HAP-1 (cell line): Measurements from ENCODE around the gene HSD17B2.
"Not testable (repeated sequence)": the region's sequence is repeated elsewhere in the genome, so short reads cannot be mapped to it uniquely, and the experiment has no call there.

Source experiments
- DNase-seq, 2 experiments: peaks; one replicate each; pipeline ENCODE4 v3.0.0-alpha.2; 2016 to 2020; ENCODE audit warnings: low spot score in 2 of 2
- H3K27me3 ChIP-seq: fragments of 250-450 bp; sonication (Bioruptor Pico); 2 replicates; pipeline ENCODE4 v1.5.1; 2020; ENCODE audit warnings: low read depth, mild to moderate bottlenecking, moderate library complexity
- H3K36me3 ChIP-seq: fragments of 250-450 bp; sonication (Bioruptor Pico); replicated peaks from 2 replicates; pipeline ENCODE4 v1.5.1; 2020; ENCODE audit warnings: mild to moderate bottlenecking
- H3K4me1 ChIP-seq: fragments of 250-450 bp; sonication (Bioruptor Pico); 2 replicates; pipeline ENCODE4 v1.5.1; 2020; ENCODE audit warnings: mild to moderate bottlenecking
- H3K4me3 ChIP-seq: fragments of 250-450 bp; sonication (Bioruptor Pico); 2 replicates; pipeline ENCODE4 v1.5.1; 2020; ENCODE audit warnings: mild to moderate bottlenecking, moderate library complexity
- H3K9me3 ChIP-seq: fragments of 250-450 bp; sonication (Bioruptor Pico); 2 replicates; pipeline ENCODE4 v1.5.1; 2020; ENCODE audit warnings: mild to moderate bottlenecking, moderate library complexity
- in situ Hi-C: fragments of 300-500 bp; cut with MboI; formaldehyde crosslinking; loops from 3 replicates; pipeline ENCODE4 v1.14.3; 2020; ENCODE audit warnings: low sequenced_read_pairs, inconsistent platforms, mixed read lengths

Gene HSD17B2

DNA sequence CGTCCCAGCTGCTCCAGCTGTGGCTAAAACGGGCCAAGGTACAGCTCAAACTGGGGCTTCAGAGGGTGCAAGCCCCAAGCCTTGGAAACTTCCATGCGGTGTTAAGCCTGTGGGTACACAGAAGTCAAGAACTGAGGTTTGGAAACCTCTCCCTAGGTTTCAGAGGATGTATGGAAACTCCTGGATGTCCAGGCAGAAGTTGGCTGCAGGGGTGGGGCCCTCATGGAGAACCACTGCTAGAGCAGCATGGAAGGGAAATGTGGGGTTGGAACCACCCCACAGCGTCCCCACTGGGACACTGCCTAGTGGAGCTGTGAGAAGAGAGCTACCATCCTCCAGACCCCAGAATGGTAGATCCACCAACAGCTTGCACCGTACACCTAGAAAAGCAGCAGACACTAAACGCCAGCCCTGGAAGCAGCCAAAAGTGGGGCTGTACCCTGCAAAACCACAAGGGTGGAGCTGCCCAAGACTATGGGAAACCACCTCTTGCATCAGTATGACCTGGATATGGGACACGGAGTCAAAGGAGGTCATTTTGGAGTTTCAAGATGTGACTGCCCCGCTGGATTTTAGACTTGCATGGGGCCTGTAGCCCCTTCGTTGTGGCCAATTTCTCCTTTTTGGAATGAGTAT, 26.0 kb upstream of the HSD17B2 start:
- Histone ChIP-seq H3K27me3 (peaks cover 5% of the 10 kb centered on the region; the same call in 1 of the 2 replicates), H3K9me3 (peaks cover 6% of the 10 kb centered on the region), H3K4me3 (no peak overlapping the region), H3K4me1 (no peaks in the 10 kb centered on the region), H3K36me3 (no peaks in the 10 kb centered on the region)
- in situ Hi-C loops: no loop called here
- DNase-seq: no peak

DNA sequence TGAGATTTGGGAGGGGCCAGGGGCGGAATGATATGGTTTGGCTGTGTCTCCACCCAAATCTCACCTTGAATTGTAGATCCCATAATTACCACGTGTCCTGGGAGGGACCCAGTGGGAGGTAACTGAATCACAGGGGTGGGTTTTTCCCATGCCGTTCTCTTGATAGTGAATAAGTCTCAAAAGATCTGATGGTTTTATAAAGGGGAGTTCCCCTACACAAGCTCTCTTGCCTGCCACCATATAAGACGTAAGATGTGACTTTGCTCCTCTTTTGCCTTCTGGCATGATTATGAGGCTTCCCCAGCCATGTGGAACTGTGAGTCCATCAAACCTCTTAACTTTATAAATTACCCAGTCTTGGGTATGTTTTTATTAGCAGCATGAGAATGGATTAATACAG, 25.3 kb upstream of the HSD17B2 start:
- H3K36me3 ChIP-seq, H3K4me3 ChIP-seq, H3K9me3 ChIP-seq, H3K27me3 ChIP-seq, in situ Hi-C loops, DNase-seq, H3K4me1 ChIP-seq: not testable (repeated sequence)

DNA sequence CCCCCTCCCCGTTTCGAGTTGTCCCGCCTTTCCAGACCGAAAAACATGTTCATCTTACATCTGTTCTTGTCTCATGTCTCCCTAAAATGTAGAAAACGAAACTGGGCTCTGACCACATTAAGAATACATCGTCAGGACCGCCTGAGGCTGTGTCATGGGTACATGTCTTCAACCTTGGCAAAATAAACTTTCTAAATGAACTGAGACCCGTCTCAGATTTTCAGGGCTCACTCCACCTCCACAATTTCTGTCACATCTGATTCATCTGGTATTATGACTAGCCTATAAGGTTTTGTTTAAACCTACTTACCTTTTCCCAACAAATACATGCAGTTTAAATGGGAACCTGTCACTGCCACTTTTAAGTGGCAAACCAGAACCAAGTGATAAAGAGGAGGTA, 24.4 kb upstream of the HSD17B2 start:
- in situ Hi-C loops: no loop called here
- peaks cover 5% of the 10 kb centered on the region; the same call in 1 of the 2 replicates for H3K27me3 ChIP-seq
- no peak for DNase-seq
- H3K4me3 ChIP-seq: no peak overlapping the region
- no peaks in the 10 kb centered on the region for H3K36me3 ChIP-seq
- peaks cover 6% of the 10 kb centered on the region for H3K9me3 ChIP-seq
- no peaks in the 10 kb centered on the region for H3K4me1 ChIP-seq

DNA sequence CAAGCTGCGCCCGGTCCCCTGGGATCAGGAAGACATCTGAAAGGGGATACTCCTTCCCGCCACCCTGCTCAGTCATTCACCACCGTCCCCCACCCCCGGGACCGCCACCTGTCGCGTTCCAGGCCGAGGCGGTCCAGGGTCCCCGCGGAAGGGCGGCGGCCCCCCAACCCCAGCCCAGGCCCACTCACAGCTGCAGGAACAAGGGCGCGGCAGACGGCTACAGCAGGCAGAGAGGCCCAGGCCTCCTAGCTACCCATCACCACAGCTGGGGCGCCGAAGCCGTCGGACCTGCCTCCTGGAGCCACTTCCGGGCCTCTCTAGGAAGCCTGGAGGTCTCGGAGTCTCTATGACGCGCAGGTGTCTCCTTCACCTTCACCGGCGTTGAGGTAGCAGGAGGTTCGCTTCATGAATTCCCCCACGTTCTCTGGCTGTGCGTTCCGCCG, 23.8 kb upstream of the HSD17B2 start, which contains the start of gene SDR42E1:
Gene SDR42E1 (minus strand): TSS at position 272 of the 443 bp plus-strand sequence. CDS start 10,612 bp downstream, outside the sequence.
- no peaks in the 10 kb centered on the region for H3K36me3 ChIP-seq
- in situ Hi-C loops: no loop called here
- peaks cover 6% of the 10 kb centered on the region for H3K9me3 ChIP-seq
- no peaks in the 10 kb centered on the region for H3K4me1 ChIP-seq
- H3K4me3 ChIP-seq: no peak within 1 kb of the TSS
- DNase-seq: no peak
- peaks cover 5% of the 10 kb centered on the region; the same call in 1 of the 2 replicates for H3K27me3 ChIP-seq

DNA sequence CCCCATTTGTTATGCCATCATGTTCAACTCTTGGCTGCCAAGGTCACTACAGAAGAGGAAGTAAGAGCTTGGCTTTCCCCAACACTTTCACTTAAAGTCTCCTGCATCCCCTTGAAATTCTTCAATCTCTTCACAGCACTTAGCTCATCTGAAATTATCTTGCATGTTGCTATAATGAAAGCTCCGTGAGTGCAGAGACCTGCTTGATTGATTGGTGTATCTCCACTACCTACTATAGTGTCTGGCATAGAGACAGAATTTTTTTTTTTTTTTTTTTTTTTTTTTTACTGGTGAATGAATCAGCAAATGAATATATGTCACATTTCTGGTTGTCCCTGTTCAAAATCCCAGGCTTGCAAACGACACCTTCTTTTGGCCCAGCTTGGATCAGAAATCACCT, 21.9 kb upstream of the HSD17B2 start:
- Histone ChIP-seq H3K27me3 (peaks cover 8% of the 10 kb centered on the region), H3K4me1 (no peaks in the 10 kb centered on the region), H3K36me3 (no peaks in the 10 kb centered on the region), H3K9me3 (peaks cover 6% of the 10 kb centered on the region), H3K4me3 (no peak overlapping the region)
- in situ Hi-C loops: no loop called here
- no peak for DNase-seq

DNA sequence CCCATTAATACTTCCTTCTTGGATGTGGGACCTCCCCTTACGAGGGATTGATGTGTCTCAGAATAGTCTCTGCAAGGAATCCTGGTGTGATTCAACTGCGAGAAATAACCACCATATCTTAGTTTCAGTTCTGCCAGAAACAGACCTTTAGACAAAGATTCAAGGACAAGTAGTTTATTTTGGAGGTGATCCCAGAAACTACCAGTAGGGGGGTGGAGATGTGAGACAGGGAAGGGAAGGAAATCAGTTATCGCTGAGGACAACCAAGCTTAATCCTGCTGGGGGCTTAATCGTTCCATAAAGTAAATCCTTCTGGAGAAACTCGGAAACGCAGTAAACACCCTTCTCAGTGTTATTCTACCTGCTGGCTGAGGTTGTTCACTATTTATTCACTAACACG, 18.8 kb upstream of the HSD17B2 start:
- H3K4me3 ChIP-seq: no peak overlapping the region
- H3K9me3 ChIP-seq: no peaks in the 10 kb centered on the region
- H3K36me3 ChIP-seq: no peaks in the 10 kb centered on the region
- H3K27me3 ChIP-seq: peaks cover 21% of the 10 kb centered on the region
- peak; percentile 25 to 40 for DNase-seq
- in situ Hi-C loops: no loop called here
- no peaks in the 10 kb centered on the region for H3K4me1 ChIP-seq

DNA sequence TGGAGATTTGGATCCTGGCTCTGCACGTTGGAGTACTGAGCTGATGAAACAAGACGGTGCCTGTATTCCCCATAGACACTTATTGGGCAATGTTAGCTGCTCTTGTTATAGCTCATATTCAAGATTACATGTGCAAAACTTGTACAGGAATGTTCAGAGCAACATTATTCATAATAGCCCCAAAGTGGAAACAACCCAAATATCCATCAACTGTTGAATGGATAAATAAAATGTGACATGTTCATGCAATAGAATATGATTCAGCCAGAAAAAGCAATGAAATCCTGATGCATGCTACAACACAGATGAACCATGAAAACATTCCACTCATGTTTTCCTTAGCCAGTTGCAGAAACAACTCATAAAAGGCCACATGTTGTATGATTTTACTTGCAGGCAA, 18.1 kb upstream of the HSD17B2 start:
- H3K36me3 ChIP-seq: no peaks in the 10 kb centered on the region
- H3K4me1 ChIP-seq: no peaks in the 10 kb centered on the region
- H3K27me3 ChIP-seq: peaks cover 21% of the 10 kb centered on the region
- H3K4me3 ChIP-seq: no peak overlapping the region
- no peaks in the 10 kb centered on the region for H3K9me3 ChIP-seq
- in situ Hi-C loops: no loop called here
- no peak for DNase-seq

DNA sequence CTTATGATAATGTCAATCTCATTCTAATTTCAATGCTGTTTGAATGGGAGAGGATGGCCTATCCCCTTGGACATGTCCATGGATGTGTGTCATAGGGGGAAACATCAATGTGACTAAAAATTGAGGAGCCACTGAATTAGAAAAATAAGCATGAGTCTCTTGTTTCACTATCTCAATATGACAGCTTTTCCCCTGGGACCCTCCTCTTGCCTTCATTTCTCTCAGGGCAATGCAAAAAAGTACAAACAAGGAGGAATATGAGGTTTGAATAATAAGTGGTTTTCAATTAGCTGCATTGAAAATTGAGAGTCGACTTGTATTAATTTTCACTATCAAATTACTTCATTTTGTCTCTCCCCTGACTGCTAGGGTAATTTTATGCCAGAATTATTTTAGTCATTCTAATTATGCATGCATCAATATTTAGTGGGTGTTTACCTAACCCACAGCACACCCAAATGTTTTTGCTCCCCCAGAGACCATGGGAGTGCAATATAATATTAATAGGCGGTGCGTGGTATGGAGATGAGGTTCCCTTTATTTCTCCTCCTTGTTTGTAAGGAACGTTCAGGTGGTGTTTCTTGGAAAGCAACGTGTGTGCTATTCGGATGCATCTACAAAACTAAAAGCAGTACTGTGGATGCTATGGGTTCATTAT, 17.0 kb upstream of the HSD17B2 start:
- Histone ChIP-seq H3K36me3 (no peaks in the 10 kb centered on the region), H3K9me3 (no peaks in the 10 kb centered on the region), H3K27me3 (peaks cover 18% of the 10 kb centered on the region), H3K4me3 (no peak overlapping the region), H3K4me1 (no peaks in the 10 kb centered on the region)
- in situ Hi-C loops: no loop called here
- no peak for DNase-seq

DNA sequence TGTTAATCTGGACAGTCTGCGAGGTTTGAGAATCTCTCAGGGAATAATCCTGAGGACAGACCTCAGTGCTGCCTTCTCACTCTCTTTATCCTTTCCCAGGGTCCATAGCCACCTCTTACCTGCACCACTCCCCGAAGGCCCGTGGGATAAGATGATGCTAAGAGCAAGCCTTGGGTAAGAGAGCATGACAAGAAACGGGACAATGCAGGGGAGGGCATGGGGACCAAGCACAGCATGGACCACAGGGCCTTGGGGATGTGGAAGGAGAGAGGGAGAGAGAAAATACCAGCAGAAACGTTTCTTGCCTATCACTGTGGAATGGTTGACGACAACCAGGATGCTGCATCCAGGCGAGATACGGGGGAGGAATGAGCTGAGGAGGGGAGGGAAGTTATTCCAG, 15.5 kb upstream of the HSD17B2 start:
- Histone ChIP-seq H3K4me1 (no peaks in the 10 kb centered on the region), H3K9me3 (no peaks in the 10 kb centered on the region), H3K4me3 (no peak overlapping the region), H3K36me3 (no peaks in the 10 kb centered on the region), H3K27me3 (peaks cover 18% of the 10 kb centered on the region)
- no peak for DNase-seq
- in situ Hi-C loops: no loop called here

DNA sequence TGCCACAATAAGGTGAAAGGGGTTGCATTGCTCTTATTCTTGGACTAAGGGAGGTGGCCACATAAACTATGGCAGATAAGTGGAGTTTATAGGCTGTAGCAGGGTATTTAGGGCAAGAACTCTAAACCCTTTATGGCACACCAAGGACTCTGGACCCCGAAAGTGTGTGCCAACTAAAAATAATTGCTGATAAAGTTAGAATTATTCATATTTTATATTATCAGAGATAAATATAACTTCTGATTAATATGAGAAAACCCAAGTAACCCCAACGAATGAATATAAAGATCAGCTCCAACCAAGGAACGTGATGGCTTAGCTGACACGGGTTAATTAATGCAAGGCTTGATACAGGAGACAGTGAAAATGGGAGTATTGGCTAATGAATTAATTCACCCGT, 15.0 kb upstream of the HSD17B2 start:
- H3K36me3 ChIP-seq: no peaks in the 10 kb centered on the region
- H3K27me3 ChIP-seq: peaks cover 18% of the 10 kb centered on the region
- H3K4me1 ChIP-seq: no peaks in the 10 kb centered on the region
- DNase-seq: no peak
- in situ Hi-C loops: no loop called here
- H3K9me3 ChIP-seq: no peaks in the 10 kb centered on the region
- H3K4me3 ChIP-seq: no peak overlapping the region

DNA sequence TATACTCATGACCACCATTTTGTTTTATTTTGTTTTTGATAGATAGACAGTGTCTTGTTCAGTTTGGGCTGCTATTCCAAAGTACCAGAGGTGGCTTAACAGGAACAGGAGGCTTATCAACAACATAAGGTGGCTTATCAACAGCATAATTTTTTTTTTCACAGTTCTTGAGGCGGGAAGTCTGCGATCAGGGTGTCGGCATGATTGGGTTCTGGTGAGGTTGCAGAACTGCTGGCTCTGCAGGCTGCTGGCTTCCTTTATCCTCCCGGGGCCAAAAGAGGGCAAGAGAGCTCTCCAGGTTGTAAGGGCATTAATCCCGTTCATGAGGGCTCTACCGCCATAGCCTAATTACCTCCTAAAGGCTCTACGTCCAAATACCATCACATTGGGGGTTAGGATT, 11.8 kb upstream of the HSD17B2 start:
- no peaks in the 10 kb centered on the region for H3K9me3 ChIP-seq

DNA sequence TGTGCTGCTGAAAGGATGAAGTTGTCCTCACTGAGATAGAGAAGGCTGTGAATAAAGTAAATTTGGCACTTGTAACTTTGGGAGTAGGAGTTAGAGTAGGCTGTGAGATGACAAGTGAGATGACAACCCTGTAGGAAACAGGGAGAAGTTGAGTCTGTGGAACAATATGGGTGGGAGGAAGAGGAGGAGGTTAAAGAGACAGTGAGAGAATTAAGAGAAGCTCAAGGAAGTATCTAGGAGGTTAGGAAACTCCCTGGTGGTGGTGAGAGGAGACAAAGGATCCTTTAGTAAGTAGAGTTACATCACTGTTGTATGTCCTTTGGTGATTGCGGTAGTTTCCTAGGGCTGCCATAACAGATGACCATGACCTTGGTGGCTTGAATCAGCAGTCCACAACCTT, 10.7 kb upstream of the HSD17B2 start:
- in situ Hi-C loops: no loop called here
- DNase-seq: no peak
- no peaks in the 10 kb centered on the region for H3K4me1 ChIP-seq
- no peaks in the 10 kb centered on the region for H3K36me3 ChIP-seq
- H3K27me3 ChIP-seq: peaks cover 12% of the 10 kb centered on the region
- H3K9me3 ChIP-seq: no peaks in the 10 kb centered on the region
- H3K4me3 ChIP-seq: no peak overlapping the region

More for the DNA sequence above, 11.8 kb upstream of the HSD17B2 start:
- Histone ChIP-seq H3K27me3 (peaks cover 15% of the 10 kb centered on the region), H3K4me3 (no peak overlapping the region), H3K4me1 (no peaks in the 10 kb centered on the region), H3K36me3 (no peaks in the 10 kb centered on the region)
- in situ Hi-C loops: no loop called here
- no peak for DNase-seq

DNA sequence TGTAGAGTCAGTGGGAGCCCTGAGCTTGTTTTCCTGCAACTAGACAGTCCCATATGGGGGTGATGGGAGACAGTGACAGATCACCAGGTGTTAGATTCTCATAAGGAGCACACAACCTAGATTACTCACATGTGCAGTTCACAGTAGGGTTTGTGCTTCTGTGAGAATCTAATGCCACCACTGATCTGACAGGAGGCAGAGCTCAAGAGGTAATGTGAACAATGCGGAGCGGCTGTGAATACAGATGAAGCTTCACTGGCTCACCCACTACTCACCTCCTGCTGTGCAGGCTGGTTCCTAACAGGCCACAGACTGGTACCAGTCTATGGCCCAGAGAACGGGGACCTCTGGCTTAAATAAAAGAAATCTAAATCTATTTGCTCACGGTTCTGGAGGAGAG, 10.2 kb upstream of the HSD17B2 start:
- Histone ChIP-seq H3K9me3 (no peaks in the 10 kb centered on the region), H3K4me3 (no peak overlapping the region), H3K27me3 (peaks cover 6% of the 10 kb centered on the region), H3K36me3 (no peaks in the 10 kb centered on the region), H3K4me1 (no peaks in the 10 kb centered on the region)
- in situ Hi-C loops: no loop called here
- DNase-seq: no peak

DNA sequence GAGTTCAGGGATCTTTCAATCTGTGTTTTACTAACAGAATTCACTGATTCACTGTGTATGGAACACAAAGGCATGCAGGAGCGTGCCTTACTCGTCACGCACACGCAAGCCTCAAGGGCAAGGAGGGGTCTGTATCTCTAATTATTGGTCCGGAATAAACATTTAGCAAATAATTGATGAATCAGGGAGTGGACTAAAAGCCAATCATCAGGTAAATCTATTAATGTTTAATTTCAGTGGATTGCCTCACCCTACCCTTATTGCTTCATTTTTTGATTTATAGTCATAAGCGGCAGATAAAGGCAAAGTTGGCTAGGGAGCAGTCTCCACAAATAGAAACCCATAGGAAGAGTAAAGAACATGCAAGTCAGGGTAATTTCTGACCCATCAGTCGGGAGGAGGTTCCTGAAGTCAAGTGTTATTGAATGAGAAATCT, 7.4 kb upstream of the HSD17B2 start:
- in situ Hi-C loops: no loop called here
- no peak for DNase-seq
- H3K9me3 ChIP-seq: no peaks in the 10 kb centered on the region
- H3K4me1 ChIP-seq: no peaks in the 10 kb centered on the region
- H3K36me3 ChIP-seq: no peaks in the 10 kb centered on the region
- H3K27me3 ChIP-seq: 0 out of 2 replicates have a peak, but pooled peaks cover 2% of the 10 kb centered on the region
- no peak overlapping the region for H3K4me3 ChIP-seq
